K562 (cell line): Measurements from ENCODE around the gene CTTNBP2. TPM values are rescaled to one million over a fixed set of nuclear protein-coding genes. Genes with fewer than 3 reads are reported as not detected.

Experiments used
- ATAC-seq: fragments of 200-7000 bp; cut with Tn5 transposase; 3 replicates; pipeline ENCODE4 v1.9.1; 2020; ENCODE audit warnings: moderate library complexity
- BruUV-seq: library from RNA; stranded (reverse); fragments of 400-500 nt; replicated peaks from 2 replicates; lab custom pipeline; 2021; lab: Mats Ljungman, UMichigan
- CTCF ChIA-PET: fragments of 300-600 bp; formaldehyde crosslinking; extraction: SDS; loops from one replicate; lab custom pipeline; 2021; ENCODE audit warnings: low intra/inter-chr PET ratio; lab: Yijun Ruan, JAX
- POLR2A ChIA-PET: fragments of 300-600, 350-650 bp; sonication (Branson Sonifier 250); formaldehyde crosslinking; extraction: SDS; loops from one replicate; lab custom pipeline; 2021; ENCODE audit warnings: antibody characterized with exemption, inconsistent platforms; lab: Yijun Ruan, JAX
- DNase-seq, 4 experiments: peaks; one replicate each; pipeline versions ENCODE4 v3.0.0 to v3.0.0-alpha.2; 2011 to 2018; ENCODE audit warnings: low spot score in 3 of 4, mixed read lengths in 3 of 4; ENCODE audit errors: extremely low read depth in 1 of 4
- FAIRE-seq: peaks from 2 replicates; lab custom pipeline; 2011; peaks lifted over from hg19 to GRCh38; lab: Jason Lieb, UNC
- H2AFZ ChIP-seq: 2 replicates; pipeline ENCODE4 v1.6.0; 2011; ENCODE audit warnings: low read depth, low read length, control low read depth, inconsistent platforms
- H3K27ac ChIP-seq: fragments of 200-600 bp; 3 replicates; pipeline ENCODE4 v1.8.0; 2011; ENCODE audit warnings: low read depth, mild to moderate bottlenecking, control low read depth, inconsistent platforms, low read length, moderate library complexity, mixed read lengths; ENCODE audit errors: extremely low read depth
- H3K27me3 ChIP-seq, 2 experiments: fragments of 300-600 bp in 1 of 2; 2 replicates in 1 of 2; 3 replicates in 1 of 2; pipeline versions ENCODE4 v1.6.0 to v1.8.0; 2011; ENCODE audit warnings: inconsistent platforms in 2 of 2, low read length in 2 of 2, mild to moderate bottlenecking in 1 of 2, mixed read lengths in 1 of 2, moderate library complexity in 1 of 2; ENCODE audit not compliant: control insufficient read depth in 2 of 2, insufficient read depth in 2 of 2
- H3K36me3 ChIP-seq: fragments of 300-600 bp; 3 replicates; pipeline ENCODE4 v1.8.0; 2011; ENCODE audit warnings: mild to moderate bottlenecking, low read length, inconsistent platforms; ENCODE audit not compliant: control insufficient read depth, insufficient read depth
- H3K4me1 ChIP-seq, 2 experiments: fragments of 200-600 bp in 1 of 2; replicated peaks in 1 of 2; 2 replicates in 1 of 2; 3 replicates in 1 of 2; pipeline versions ENCODE4 v1.5.1 to v1.8.0; 2011; ENCODE audit warnings: inconsistent platforms in 2 of 2, low read length in 2 of 2, mild to moderate bottlenecking in 1 of 2, mixed read lengths in 1 of 2, moderate library complexity in 1 of 2; ENCODE audit not compliant: control insufficient read depth in 2 of 2, insufficient read depth in 2 of 2
- H3K4me2 ChIP-seq: 2 replicates; pipeline ENCODE4 v1.6.1; 2011; ENCODE audit warnings: low read length, control low read depth, inconsistent platforms, mixed read lengths; ENCODE audit not compliant: insufficient read depth
- H3K4me3 ChIP-seq: fragments of 200-600 bp; sonication (generic), shearing (Covaris generic); 2 replicates; pipeline ENCODE4 v1.5.1; 2016; ENCODE audit warnings: control low read depth, inconsistent platforms
- H3K79me2 ChIP-seq: fragments of 200-600 bp; 3 replicates; pipeline ENCODE4 v1.8.0; 2011; ENCODE audit warnings: low read length, inconsistent platforms; ENCODE audit not compliant: control insufficient read depth, insufficient read depth
- H3K9ac ChIP-seq, 2 experiments: 2 replicates each; pipeline versions ENCODE4 v1.6.0 to v1.6.1; 2011; ENCODE audit warnings: low read depth in 2 of 2, low read length in 2 of 2, control low read depth in 1 of 2, inconsistent platforms in 1 of 2, mild to moderate bottlenecking in 1 of 2, mixed read lengths in 1 of 2; ENCODE audit not compliant: insufficient read depth in 1 of 2
- H3K9me1 ChIP-seq: one replicate; pipeline ENCODE4 v1.6.0; 2011; ENCODE audit warnings: inconsistent platforms, mild to moderate bottlenecking, low read length, moderate library complexity; ENCODE audit not compliant: control insufficient read depth, insufficient read depth
- H3K9me3 ChIP-seq: replicated peaks from 2 replicates; pipeline ENCODE4 v1.5.1; 2011; ENCODE audit warnings: low read depth, low read length, inconsistent platforms; ENCODE audit not compliant: control insufficient read depth, insufficient read depth
- H4K20me1 ChIP-seq: replicated peaks from 2 replicates; pipeline ENCODE4 v1.6.1; 2011; ENCODE audit warnings: low read length, inconsistent platforms, mixed read lengths; ENCODE audit not compliant: control insufficient read depth, insufficient read depth
- CHD1 ChIP-seq: fragments of 200-600 bp; sonication (generic); IDR thresholded peaks from one replicate; pipeline ENCODE4 v1.6.1; 2012; ENCODE audit warnings: mild to moderate bottlenecking, moderate library complexity, low read length, inconsistent platforms
- HMBOX1 ChIP-seq: sonication (generic); IDR thresholded peaks from 2 replicates; pipeline ENCODE4 v1.6.1; 2016
- MXI1 ChIP-seq: IDR thresholded peaks from 2 replicates; pipeline ENCODE4 v1.6.1; 2011; ENCODE audit warnings: low read depth, mild to moderate bottlenecking, improper control_type of control experiment, low read length
- WHSC1 ChIP-seq: IDR thresholded peaks from one replicate; pipeline ENCODE4 v1.6.1; 2012; ENCODE audit warnings: low read length, control low read depth, inconsistent platforms
- ZBTB2 ChIP-seq: fragments of 450-650 bp; IDR thresholded peaks from 2 replicates; pipeline ENCODE4 v1.6.1; 2016; ENCODE audit warnings: antibody characterized with exemption
- ZFP30 ChIP-seq: fragments of 250-450 bp; sonication (Bioruptor Pico); IDR thresholded peaks from 2 replicates; pipeline ENCODE4 v1.8.0; 2022; ENCODE audit warnings: moderate library complexity, mild to moderate bottlenecking, inconsistent platforms, borderline replicate concordance
- in situ Hi-C: fragments of 300-500 bp; cut with MboI; formaldehyde crosslinking; loops from 4 replicates; pipeline ENCODE4 v1.15.0; 2018; ENCODE audit warnings: inconsistent platforms, mixed read lengths
- intact Hi-C: fragments of 100-400 bp; cut with micrococcal nuclease; formaldehyde crosslinking; loops from 2 replicates; pipeline ENCODE4 v1.14.2; 2022
- polyA plus RNA-seq, 8 experiments: library from polyadenylated mRNA; depleted of rRNA in 4 of 8; stranded (reverse) in 5 of 8; unstranded in 3 of 8; fragments of >200 nt; fragmentation: Nextera tagmentation in 2 of 8; fragmentation: Illumina TruSeq in 1 of 8; extraction: Ambion mirVana in 2 of 8; extraction: Trizol in 1 of 8; gene quantifications; 2 replicates each; pipeline versions ENCODE4 v1.2.1 to v1.2.3, GENCODE V29; 2011 to 2014; ENCODE audit warnings: inconsistent platforms in 1 of 8, missing spikeins in 1 of 8
- total RNA-seq, 7 experiments: library from RNA; depleted of rRNA in 6 of 7; stranded (reverse); fragments of >200 nt in 6 of 7; fragmentation: Illumina TruSeq in 2 of 7; extraction: Trizol in 2 of 7; gene quantifications; 2 replicates each; pipeline versions ENCODE4 v1.2.1 to v1.2.3, GENCODE V29; 2011 to 2021; ENCODE audit warnings: low replicate concordance in 1 of 7

The CTTNBP2 gene
- total and polyA plus RNA-seq, 9 of the 15 experiments (the other 6 are each of a cell fraction or from before 2014, with no cell fraction given): 0.05 TPM; not detected in 8

GRCh38 chr7:117889611-117890010 lies 16.4 kb upstream of the CTTNBP2 start:
- H3K27ac ChIP-seq: no peak overlapping the region
- intact Hi-C loops: no loop called here
- no peak overlapping the region for H3K4me3 ChIP-seq
- H3K79me2 ChIP-seq: no peaks in the 10 kb centered on the region
- no peaks in the 10 kb centered on the region for H4K20me1 ChIP-seq
- ChIA-PET POLR2A (no interaction called here), CTCF (no interaction called here)
- H3K9me3 ChIP-seq: no peaks in the 10 kb centered on the region
- no TSS peak for BruUV-seq
- no peaks in the 10 kb centered on the region for H3K9me1 ChIP-seq
- no peak overlapping the region for H2AFZ ChIP-seq
- no peak overlapping the region for H3K9ac ChIP-seq
- H3K4me2 ChIP-seq: no peak overlapping the region
- no peaks in the 10 kb centered on the region; a peak in 1 of 5 replicates for H3K27me3 ChIP-seq
- H3K4me1 ChIP-seq: no peaks in the 10 kb centered on the region
- ATAC-seq (no peak), FAIRE-seq (no peak), DNase-seq (no peak)
- in situ Hi-C loops: no loop called here
- TF ChIP-seq WHSC1 (no peak), MXI1 (no peak), HMBOX1 (no peak), ZBTB2 (no peak), CHD1 (no peak), ZFP30 (CRISPR knock-in tag) (no peak)
- no peaks in the 10 kb centered on the region for H3K36me3 ChIP-seq
